IPS-20b (cell line): ENCODE results near the gene MAPK9.
"Not testable (repeated sequence)": the region's sequence is repeated elsewhere in the genome, so short reads cannot be mapped to it uniquely, and the experiment has no call there.

Experiments used
- H3K27ac ChIP-seq: one replicate; pipeline ENCODE4 v1.5.1; 2013; ENCODE audit warnings: low read length
- H3K27me3 ChIP-seq: 2 replicates; pipeline ENCODE4 v1.6.1; 2013; ENCODE audit warnings: mild to moderate bottlenecking, low read length, inconsistent platforms; ENCODE audit not compliant: insufficient read depth
- H3K36me3 ChIP-seq: 2 replicates; pipeline ENCODE4 v1.6.1; 2013; ENCODE audit warnings: low read depth, mild to moderate bottlenecking, inconsistent platforms, low read length, moderate library complexity; ENCODE audit not compliant: insufficient read depth
- H3K4me1 ChIP-seq: 2 replicates; pipeline ENCODE4 v1.6.1; 2013; ENCODE audit warnings: mild to moderate bottlenecking, control low read depth, inconsistent platforms, low read length, moderate library complexity; ENCODE audit not compliant: insufficient read depth
- H3K4me3 ChIP-seq: 2 replicates; pipeline ENCODE4 v1.5.1; 2013; ENCODE audit warnings: mild to moderate bottlenecking, low read length, inconsistent platforms
- H3K9ac ChIP-seq: 2 replicates; pipeline ENCODE4 v1.6.1; 2013; ENCODE audit warnings: low read depth, mild to moderate bottlenecking, inconsistent platforms, low read length, moderate library complexity
- H3K9me3 ChIP-seq: 2 replicates; pipeline ENCODE4 v1.6.1; 2013; ENCODE audit warnings: mild to moderate bottlenecking, low read depth, low read length, inconsistent platforms; ENCODE audit not compliant: insufficient read depth

Gene MAPK9

GRCh38 chr5:180216646-180217171 lies 75.2 kb downstream of the MAPK9 start:
- Histone ChIP-seq H3K27me3 (no peaks in the 10 kb centered on the region), H3K4me3 (no peak overlapping the region), H3K9me3 (peaks cover 31% of the 10 kb centered on the region), H3K27ac (no peak overlapping the region), H3K4me1 (no peaks in the 10 kb centered on the region), H3K36me3 (no peaks in the 10 kb centered on the region), H3K9ac (no peak overlapping the region)

- Histone ChIP-seq H3K27ac (no peak overlapping the region), H3K36me3 (no peaks in the 10 kb centered on the region), H3K4me1 (no peaks in the 10 kb centered on the region), H3K4me3 (no peak overlapping the region), H3K27me3 (no peaks in the 10 kb centered on the region), H3K9ac (no peak overlapping the region), H3K9me3 (peaks cover 27% of the 10 kb centered on the region)
These were observed 75.9 kb downstream of the MAPK9 start for GRCh38 chr5:180215783-180216630.

- Histone ChIP-seq H3K9me3 (peaks cover 18% of the 10 kb centered on the region), H3K27ac (no peak overlapping the region)
These were observed 76.8 kb downstream of the MAPK9 start for GRCh38 chr5:180214870-180215770.

DNA sequence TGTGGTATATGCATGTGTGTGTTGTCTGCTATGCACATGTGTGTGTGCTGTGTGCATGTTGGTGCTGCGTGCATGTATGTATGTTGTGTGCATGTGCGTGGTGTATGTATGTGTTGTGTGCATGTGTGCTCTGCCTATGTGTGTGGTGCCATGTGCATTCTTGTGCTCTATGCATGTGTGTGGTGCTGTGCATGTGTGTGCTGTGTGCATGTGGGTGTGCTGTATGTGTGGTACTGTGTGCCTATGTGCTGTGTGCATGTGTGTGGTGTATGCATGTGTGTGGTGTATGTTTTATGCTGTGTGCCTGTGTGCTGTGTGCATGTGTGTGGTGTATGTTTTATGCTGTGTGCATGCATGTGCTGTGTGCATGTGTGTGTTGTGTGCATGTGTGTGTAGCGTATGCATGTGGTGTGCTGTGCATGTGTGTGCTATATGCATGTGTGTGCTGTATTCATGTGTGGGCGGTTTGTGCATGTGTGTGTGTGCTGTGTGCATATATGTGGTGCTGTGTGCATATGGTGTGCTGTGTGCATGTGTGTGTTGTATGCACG lies 78.2 kb downstream of the MAPK9 start:
- Histone ChIP-seq H3K27me3 (peaks cover 12% of the 10 kb centered on the region), H3K9ac (no peak overlapping the region), H3K27ac (no peak overlapping the region), H3K4me3 (no peak overlapping the region), H3K4me1 (no peaks in the 10 kb centered on the region), H3K9me3 (peaks cover 7% of the 10 kb centered on the region), H3K36me3 (no peaks in the 10 kb centered on the region)

More at GRCh38 chr5:180214870-180215770, 76.8 kb downstream of the MAPK9 start:
- H3K4me1 ChIP-seq, result no peaks in the 10 kb centered on the region
- H3K27me3 ChIP-seq, result peaks cover 3% of the 10 kb centered on the region; the same call in 1 of the 2 replicates
- H3K9ac ChIP-seq, result no peak overlapping the region
- H3K36me3 ChIP-seq, result no peaks in the 10 kb centered on the region
- no peak overlapping the region for H3K4me3 ChIP-seq

DNA sequence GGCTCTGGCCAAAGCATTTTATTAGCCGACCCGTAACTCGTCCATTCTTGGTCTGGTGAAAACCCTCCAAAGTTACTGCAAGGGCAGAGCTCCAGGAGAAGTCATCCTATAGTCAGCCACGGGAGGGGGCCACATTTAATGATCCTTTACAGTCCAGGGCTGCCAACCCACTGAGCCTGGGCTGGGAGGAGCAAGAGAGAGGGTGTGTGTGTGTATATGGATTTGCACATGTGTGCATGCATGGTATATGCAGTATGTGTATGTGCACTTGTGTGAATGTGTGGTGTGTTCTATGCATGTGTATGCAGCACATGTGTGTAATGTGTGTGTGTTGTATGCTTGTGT lies 78.7 kb downstream of the MAPK9 start:
- Histone ChIP-seq H3K36me3 (no peaks in the 10 kb centered on the region), H3K9me3 (peaks cover 4% of the 10 kb centered on the region), H3K4me1 (no peaks in the 10 kb centered on the region), H3K27me3 (peaks cover 17% of the 10 kb centered on the region), H3K27ac (no peak overlapping the region), H3K4me3 (no peak overlapping the region), H3K9ac (no peak overlapping the region)

- Histone ChIP-seq H3K36me3 (no peaks in the 10 kb centered on the region), H3K4me3 (no peak overlapping the region), H3K27me3 (peaks cover 23% of the 10 kb centered on the region), H3K27ac (no peak overlapping the region), H3K4me1 (no peaks in the 10 kb centered on the region), H3K9me3 (no peaks in the 10 kb centered on the region), H3K9ac (no peak overlapping the region)
These were observed 79.3 kb downstream of the MAPK9 start for GRCh38 chr5:180212363-180213255.

GRCh38 chr5:180211761-180212035 lies 80.2 kb downstream of the MAPK9 start:
- Histone ChIP-seq H3K27ac (no peak overlapping the region), H3K9ac (no peak overlapping the region), H3K4me1 (no peaks in the 10 kb centered on the region), H3K27me3 (peaks cover 30% of the 10 kb centered on the region), H3K36me3 (no peaks in the 10 kb centered on the region), H3K4me3 (no peak overlapping the region), H3K9me3 (no peaks in the 10 kb centered on the region)

DNA sequence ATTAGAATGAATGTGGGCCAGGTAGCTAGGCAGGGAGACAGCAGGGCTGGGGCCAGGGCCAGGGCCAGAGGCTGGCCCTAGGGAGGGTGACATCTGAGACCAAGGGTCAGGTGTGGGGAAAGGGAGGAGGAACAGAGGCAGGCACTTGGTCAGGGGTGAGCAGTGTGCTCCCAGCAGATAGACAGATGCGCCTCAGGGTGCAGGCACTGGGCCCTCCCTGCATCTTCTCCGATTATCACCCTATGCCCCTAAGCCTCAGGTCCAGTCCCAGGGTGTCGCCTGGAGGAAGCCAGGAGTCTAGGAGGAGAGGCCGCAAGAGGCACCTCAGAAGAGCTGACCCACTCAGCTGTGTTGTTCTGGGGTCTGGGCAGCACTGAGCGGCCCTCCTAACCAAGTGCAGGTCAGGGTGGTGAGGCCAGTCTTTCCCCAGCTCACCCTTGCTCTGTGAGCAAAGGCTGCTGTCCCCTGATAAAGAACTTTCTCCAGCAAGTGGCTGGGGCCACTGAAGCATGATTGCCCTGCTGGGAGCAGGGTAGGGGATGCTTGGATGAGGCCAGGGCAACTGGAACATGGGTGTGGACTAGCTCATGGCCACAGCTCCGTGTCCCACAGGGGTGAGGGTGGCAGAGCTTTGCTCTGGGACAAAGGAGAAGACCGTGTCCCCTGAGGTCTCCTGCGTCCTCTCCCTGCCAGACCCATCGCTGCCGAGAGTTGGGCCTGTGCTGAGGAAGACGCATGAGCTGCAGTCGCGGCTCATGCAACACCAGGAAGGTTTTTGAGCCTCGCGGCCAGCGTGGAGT lies 80.7 kb downstream of the MAPK9 start:
- H3K36me3 ChIP-seq, result no peaks in the 10 kb centered on the region
- no peak overlapping the region for H3K4me3 ChIP-seq
- no peak overlapping the region for H3K9ac ChIP-seq
- H3K9me3 ChIP-seq, result no peaks in the 10 kb centered on the region
- H3K4me1 ChIP-seq, result no peaks in the 10 kb centered on the region
- peaks cover 30% of the 10 kb centered on the region for H3K27me3 ChIP-seq
- no peak overlapping the region for H3K27ac ChIP-seq

- H3K36me3 ChIP-seq, H3K9me3 ChIP-seq, H3K4me1 ChIP-seq, H3K4me3 ChIP-seq, H3K9ac ChIP-seq, H3K27ac ChIP-seq: not testable (repeated sequence)
- peaks cover 30% of the 10 kb centered on the region for H3K27me3 ChIP-seq
These were observed 81.8 kb downstream of the MAPK9 start for GRCh38 chr5:180210077-180210476.

- H3K27me3 ChIP-seq, result peaks cover 30% of the 10 kb centered on the region
- H3K36me3 ChIP-seq, result no peaks in the 10 kb centered on the region
- H3K9ac ChIP-seq, result no peak within 1 kb of the TSS
- no peaks in the 10 kb centered on the region for H3K4me1 ChIP-seq
- no peaks in the 10 kb centered on the region for H3K9me3 ChIP-seq
- H3K4me3 ChIP-seq, result peak within 1 kb of the TSS; percentile 63
- H3K27ac ChIP-seq, result no peak within 1 kb of the TSS
These were observed 82.7 kb downstream of the MAPK9 start, which contains the start of gene RASGEF1C for GRCh38 chr5:180209137-180209581. TSS of gene RASGEF1C (minus strand) at chr5:180209211. CDS start at chr5:180138052, 71,159 bp downstream.
